Liver (tissue), 9 donors: Measurements from ENCODE around the gene DBP. TPM values are rescaled to one million over a fixed set of nuclear protein-coding genes. Genes with fewer than 3 reads are reported as not detected.

Source experiments
- DNase-seq: peaks from one replicate; pipeline ENCODE4 v3.0.0-alpha.2; 2017; ENCODE audit warnings: low spot score
- H3K27ac ChIP-seq, 2 donors: one replicate each; pipeline ENCODE4 v1.7.0; 2013; ENCODE audit warnings: inconsistent platforms in 2 of 2, low read length in 2 of 2, control low read depth in 1 of 2, low read depth in 1 of 2, mild to moderate bottlenecking in 1 of 2
- H3K27me3 ChIP-seq, 4 donors: one replicate each; pipeline versions ENCODE4 v1.6.1 to v1.7.0; 2013; ENCODE audit warnings: low read length in 3 of 4, inconsistent platforms in 1 of 4, mild to moderate bottlenecking in 1 of 4, moderate library complexity in 1 of 4; ENCODE audit not compliant: control insufficient read depth in 4 of 4, insufficient read depth in 4 of 4
- H3K36me3 ChIP-seq, 4 donors: one replicate each; pipeline versions ENCODE4 v1.6.1 to v1.7.0; 2013; ENCODE audit warnings: low read length in 3 of 4, mild to moderate bottlenecking in 3 of 4, low read depth in 1 of 4, moderate library complexity in 1 of 4; ENCODE audit not compliant: control insufficient read depth in 4 of 4, insufficient read depth in 3 of 4
- H3K4me1 ChIP-seq, 4 donors: one replicate each; pipeline versions ENCODE4 v1.6.1 to v1.7.0; 2013; ENCODE audit warnings: low read length in 3 of 4, mild to moderate bottlenecking in 3 of 4, moderate library complexity in 1 of 4; ENCODE audit not compliant: control insufficient read depth in 4 of 4, insufficient read depth in 4 of 4
- H3K4me3 ChIP-seq, 3 donors: one replicate each; pipeline versions ENCODE4 v1.6.1 to v1.7.0; 2013; ENCODE audit warnings: low read length in 3 of 3, control low read depth in 1 of 3, low read depth in 1 of 3, mild to moderate bottlenecking in 1 of 3
- H3K9ac ChIP-seq, 2 donors: one replicate each; pipeline ENCODE4 v1.7.0; 2013; ENCODE audit warnings: low read length in 2 of 2, mild to moderate bottlenecking in 2 of 2, moderate library complexity in 2 of 2, control low read depth in 1 of 2, low read depth in 1 of 2
- H3K9me3 ChIP-seq, 4 donors: one replicate each; pipeline versions ENCODE4 v1.6.1 to v1.7.0; 2013; ENCODE audit warnings: low read length in 3 of 4; ENCODE audit not compliant: control insufficient read depth in 4 of 4
- EGR1 ChIP-seq, 2 donors: IDR thresholded peaks; 2 replicates each; pipeline ENCODE4 v1.6.1; 2016 to 2018; ENCODE audit warnings: antibody characterized with exemption in 2 of 2, low read depth in 2 of 2
- FOXA1 ChIP-seq: IDR thresholded peaks from 2 replicates; pipeline ENCODE4 v1.6.1; 2016; ENCODE audit warnings: antibody characterized with exemption
- FOXA2 ChIP-seq: IDR thresholded peaks from 2 replicates; pipeline ENCODE4 v1.6.1; 2016; ENCODE audit warnings: antibody characterized with exemption
- GABPA ChIP-seq, 2 donors: IDR thresholded peaks in 1 of 2; conservative IDR thresholded peaks in 1 of 2; 2 replicates each; pipeline ENCODE4 v1.6.1; 2016; ENCODE audit warnings: antibody characterized with exemption in 2 of 2, mild to moderate bottlenecking in 1 of 2, moderate library complexity in 1 of 2
- HNF4A ChIP-seq, 2 donors: conservative IDR thresholded peaks; 2 replicates each; pipeline ENCODE4 v1.6.1; 2016; ENCODE audit warnings: antibody characterized with exemption in 2 of 2, mild to moderate bottlenecking in 2 of 2
- HNF4G ChIP-seq: IDR thresholded peaks from 2 replicates; pipeline ENCODE4 v1.6.1; 2016; ENCODE audit warnings: antibody characterized with exemption
- JUND ChIP-seq, 2 donors: IDR thresholded peaks; 2 replicates each; pipeline ENCODE4 v1.6.1; 2016; ENCODE audit warnings: antibody characterized with exemption in 2 of 2
- RAD21 ChIP-seq, 2 donors: IDR thresholded peaks; 2 replicates each; pipeline ENCODE4 v1.6.1; 2016; ENCODE audit warnings: antibody characterized with exemption in 2 of 2, mild to moderate bottlenecking in 2 of 2
- RXRA ChIP-seq, 2 donors: IDR thresholded peaks; 2 replicates each; pipeline ENCODE4 v1.6.1; 2017 to 2018; ENCODE audit warnings: antibody characterized with exemption in 2 of 2, mild to moderate bottlenecking in 1 of 2
- SP1 ChIP-seq: IDR thresholded peaks from 2 replicates; pipeline ENCODE4 v1.6.1; 2018; ENCODE audit warnings: antibody characterized with exemption, mild to moderate bottlenecking
- TAF1 ChIP-seq: conservative IDR thresholded peaks from 2 replicates; pipeline ENCODE4 v1.6.1; 2016; ENCODE audit warnings: antibody characterized with exemption, mild to moderate bottlenecking
- YY1 ChIP-seq: IDR thresholded peaks from 2 replicates; pipeline ENCODE4 v1.6.1; 2016; ENCODE audit warnings: antibody characterized with exemption, mild to moderate bottlenecking
- WGBS: extraction: QIAGEN DNeasy Blood & Tissue Kit; methylation state at CpG from one replicate; pipeline ENCODE4 v1.1.7; 2013; 5-methylcytosine and 5-hydroxymethylcytosine counted together
- polyA plus RNA-seq, 2 donors: library from polyadenylated mRNA; stranded (reverse) in 1 of 2; unstranded in 1 of 2; fragments of 200-250 nt in 1 of 2; fragments of >200 nt in 1 of 2; fragmentation: Nextera tagmentation in 1 of 2; extraction: Ambion mirVana in 1 of 2; gene quantifications; one replicate each; pipeline versions ENCODE4 v1.2.1 to v1.2.3, GENCODE V29; 2013 to 2015
- total RNA-seq, 2 donors: library from RNA; depleted of rRNA; stranded (reverse); fragments of >200 nt; gene quantifications; one replicate each; pipeline ENCODE4 v1.2.3, GENCODE V29; 2014
- TF ChIP-seq, protein P1 (sequence below): IDR thresholded peaks from 2 replicates; pipeline ENCODE4 v1.6.1; 2016; ENCODE audit warnings: antibody characterized with exemption, mild to moderate bottlenecking
- TF ChIP-seq, protein P2 (sequence below): IDR thresholded peaks from 2 replicates; pipeline ENCODE4 v1.6.1; 2016; ENCODE audit warnings: antibody characterized with exemption
- TF ChIP-seq, protein P3 (sequence below): IDR thresholded peaks from 2 replicates; pipeline ENCODE4 v1.6.1; 2016; ENCODE audit warnings: antibody characterized with exemption
- TF ChIP-seq, protein P4 (sequence below): IDR thresholded peaks from 2 replicates; pipeline ENCODE4 v1.6.1; 2016; ENCODE audit warnings: antibody characterized with exemption
- donor health status: healthy.
- donor health status: healthy.
- donor health status: healthy.
- donor health status: healthy.
- donor health status: healthy.

The DBP gene
- total and polyA plus RNA-seq, 4 donors = 1.2 to 4.5 (median 1.8) TPM

DNA sequence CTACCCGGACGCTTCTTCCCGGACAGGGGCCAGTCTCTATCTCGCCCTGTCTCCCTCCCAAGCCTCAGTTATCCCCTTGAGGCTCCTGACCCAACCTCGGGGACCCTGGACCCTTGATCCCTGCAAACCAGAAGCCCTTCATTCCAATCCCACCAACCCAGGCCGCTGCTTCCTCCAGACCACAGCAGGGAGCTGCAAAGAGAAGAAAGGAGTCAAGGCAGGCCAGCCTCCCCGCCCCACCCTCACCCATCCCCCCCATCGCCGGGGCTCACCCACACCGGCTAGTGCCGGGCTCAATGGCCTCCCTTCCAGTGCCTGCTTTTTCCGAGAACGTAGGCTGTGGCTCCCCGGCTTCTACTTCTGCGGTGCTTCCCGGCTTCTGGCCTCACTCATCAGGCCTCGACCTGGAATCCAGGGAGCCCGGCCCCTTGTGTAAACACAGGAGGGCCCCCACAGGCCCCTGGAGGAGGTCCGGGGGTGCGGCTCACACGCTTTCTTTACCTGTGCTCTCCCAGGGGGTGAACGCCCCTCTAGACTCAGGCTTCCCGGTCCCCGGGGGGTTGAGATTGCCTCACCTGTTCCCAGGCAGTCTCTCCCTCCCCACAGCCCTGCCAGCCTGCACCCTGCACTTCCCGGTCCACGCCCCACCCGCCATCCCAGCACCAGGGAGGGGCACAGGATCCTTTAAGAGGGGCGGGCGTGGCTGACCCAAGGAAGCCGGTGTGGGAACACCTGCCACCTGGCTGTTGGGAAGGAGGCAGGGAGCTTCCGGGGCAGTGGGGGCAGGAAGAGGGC lies 22.5 kb downstream of the DBP start, which contains the start of gene FAM83E:
Gene FAM83E (minus strand): TSS at position 641 of the 795 bp plus-strand sequence. CDS start 1,704 bp downstream, outside the sequence.
- 70% methylated on average over 31 of the region's 31 CpGs for WGBS
- H3K27me3 ChIP-seq = no peaks in the 10 kb centered on the region
- H3K27ac ChIP-seq = peak within 1 kb of the TSS in 1 of 2 donors; percentile 53
- TF ChIP-seq SP1 = no peak
- TF ChIP-seq TAF1 = no peak
- no peak for TF ChIP-seq FOXA2
- no peak for TF ChIP-seq YY1
- TF ChIP-seq EGR1 (IDR thresholded peaks at IDR 0.05; ENCODE audit: low read depth in 2 of 2) = no peak
- no peaks in the 10 kb centered on the region for H3K9me3 ChIP-seq
- DNase-seq = no peak
- H3K4me1 ChIP-seq = peaks cover 8 to 37% (median 24%) of the 10 kb centered on the region in 4 donors
- peaks cover 15 to 27% (median 18%) of the 10 kb centered on the region in 4 donors for H3K36me3 ChIP-seq
- no peak within 1 kb of the TSS for H3K4me3 ChIP-seq
- no peak within 1 kb of the TSS for H3K9ac ChIP-seq

DNA sequence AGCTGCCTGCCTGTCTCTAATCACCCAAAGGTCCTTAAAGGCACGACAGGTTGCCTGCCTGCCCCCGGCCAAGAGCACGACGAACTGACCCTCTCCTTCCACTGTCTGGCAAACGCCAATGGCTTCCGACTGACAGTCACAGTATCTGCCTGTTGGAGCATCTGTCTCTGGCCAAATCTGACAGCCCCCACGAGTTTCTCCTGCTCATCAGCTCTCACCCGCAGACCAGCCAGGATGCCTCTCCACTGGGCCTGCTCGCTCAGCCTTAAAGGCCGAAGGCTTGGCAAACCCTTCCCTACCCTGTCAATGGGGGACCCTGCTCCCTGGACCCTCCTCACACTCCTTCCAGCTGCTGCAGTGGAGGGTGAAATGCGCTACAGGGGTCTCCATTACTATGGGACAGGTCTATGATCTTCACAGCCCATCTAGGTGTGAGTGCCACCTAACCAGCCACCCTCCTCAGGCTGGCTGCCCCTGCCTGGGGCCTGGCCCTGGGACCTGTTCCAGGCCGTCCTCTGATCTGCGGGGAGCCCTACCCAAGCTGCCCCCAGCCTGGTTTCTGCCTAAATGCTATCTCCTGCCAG lies 23.2 kb downstream of the DBP start:
- Histone ChIP-seq H3K27me3 (no peaks in the 10 kb centered on the region), H3K36me3 (peaks cover 15 to 27% (median 18%) of the 10 kb centered on the region in 4 donors), H3K4me1 (peaks cover 8 to 35% (median 23%) of the 10 kb centered on the region in 4 donors), H3K27ac (peak overlapping the region in 1 of 2 donors; percentile 53), H3K9ac (no peak overlapping the region), H3K4me3 (no peak overlapping the region), H3K9me3 (no peaks in the 10 kb centered on the region)
- TF ChIP-seq JUND (IDR thresholded peaks at IDR 0.05) (no peak), FOXA1 (no peak), YY1 (no peak), HNF4A (conservative IDR thresholded peaks at IDR 0.05) (no peak), RXRA (IDR thresholded peaks at IDR 0.05) (no peak), FOXA2 (no peak), RAD21 (IDR thresholded peaks at IDR 0.05) (no peak), SP1 (no peak), GABPA (IDR thresholded peaks at IDR 0.05 in 1 of 2, conservative IDR thresholded peaks at IDR 0.05 in 1 of 2) (no peak), HNF4G (no peak), EGR1 (IDR thresholded peaks at IDR 0.05; ENCODE audit: low read depth in 2 of 2) (no peak)
- TF ChIP-seq, protein P1, sequence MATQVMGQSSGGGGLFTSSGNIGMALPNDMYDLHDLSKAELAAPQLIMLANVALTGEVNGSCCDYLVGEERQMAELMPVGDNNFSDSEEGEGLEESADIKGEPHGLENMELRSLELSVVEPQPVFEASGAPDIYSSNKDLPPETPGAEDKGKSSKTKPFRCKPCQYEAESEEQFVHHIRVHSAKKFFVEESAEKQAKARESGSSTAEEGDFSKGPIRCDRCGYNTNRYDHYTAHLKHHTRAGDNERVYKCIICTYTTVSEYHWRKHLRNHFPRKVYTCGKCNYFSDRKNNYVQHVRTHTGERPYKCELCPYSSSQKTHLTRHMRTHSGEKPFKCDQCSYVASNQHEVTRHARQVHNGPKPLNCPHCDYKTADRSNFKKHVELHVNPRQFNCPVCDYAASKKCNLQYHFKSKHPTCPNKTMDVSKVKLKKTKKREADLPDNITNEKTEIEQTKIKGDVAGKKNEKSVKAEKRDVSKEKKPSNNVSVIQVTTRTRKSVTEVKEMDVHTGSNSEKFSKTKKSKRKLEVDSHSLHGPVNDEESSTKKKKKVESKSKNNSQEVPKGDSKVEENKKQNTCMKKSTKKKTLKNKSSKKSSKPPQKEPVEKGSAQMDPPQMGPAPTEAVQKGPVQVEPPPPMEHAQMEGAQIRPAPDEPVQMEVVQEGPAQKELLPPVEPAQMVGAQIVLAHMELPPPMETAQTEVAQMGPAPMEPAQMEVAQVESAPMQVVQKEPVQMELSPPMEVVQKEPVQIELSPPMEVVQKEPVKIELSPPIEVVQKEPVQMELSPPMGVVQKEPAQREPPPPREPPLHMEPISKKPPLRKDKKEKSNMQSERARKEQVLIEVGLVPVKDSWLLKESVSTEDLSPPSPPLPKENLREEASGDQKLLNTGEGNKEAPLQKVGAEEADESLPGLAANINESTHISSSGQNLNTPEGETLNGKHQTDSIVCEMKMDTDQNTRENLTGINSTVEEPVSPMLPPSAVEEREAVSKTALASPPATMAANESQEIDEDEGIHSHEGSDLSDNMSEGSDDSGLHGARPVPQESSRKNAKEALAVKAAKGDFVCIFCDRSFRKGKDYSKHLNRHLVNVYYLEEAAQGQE = no peak
- TF ChIP-seq, protein P2, sequence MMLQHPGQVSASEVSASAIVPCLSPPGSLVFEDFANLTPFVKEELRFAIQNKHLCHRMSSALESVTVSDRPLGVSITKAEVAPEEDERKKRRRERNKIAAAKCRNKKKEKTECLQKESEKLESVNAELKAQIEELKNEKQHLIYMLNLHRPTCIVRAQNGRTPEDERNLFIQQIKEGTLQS = no peak
- TF ChIP-seq, protein P3, sequence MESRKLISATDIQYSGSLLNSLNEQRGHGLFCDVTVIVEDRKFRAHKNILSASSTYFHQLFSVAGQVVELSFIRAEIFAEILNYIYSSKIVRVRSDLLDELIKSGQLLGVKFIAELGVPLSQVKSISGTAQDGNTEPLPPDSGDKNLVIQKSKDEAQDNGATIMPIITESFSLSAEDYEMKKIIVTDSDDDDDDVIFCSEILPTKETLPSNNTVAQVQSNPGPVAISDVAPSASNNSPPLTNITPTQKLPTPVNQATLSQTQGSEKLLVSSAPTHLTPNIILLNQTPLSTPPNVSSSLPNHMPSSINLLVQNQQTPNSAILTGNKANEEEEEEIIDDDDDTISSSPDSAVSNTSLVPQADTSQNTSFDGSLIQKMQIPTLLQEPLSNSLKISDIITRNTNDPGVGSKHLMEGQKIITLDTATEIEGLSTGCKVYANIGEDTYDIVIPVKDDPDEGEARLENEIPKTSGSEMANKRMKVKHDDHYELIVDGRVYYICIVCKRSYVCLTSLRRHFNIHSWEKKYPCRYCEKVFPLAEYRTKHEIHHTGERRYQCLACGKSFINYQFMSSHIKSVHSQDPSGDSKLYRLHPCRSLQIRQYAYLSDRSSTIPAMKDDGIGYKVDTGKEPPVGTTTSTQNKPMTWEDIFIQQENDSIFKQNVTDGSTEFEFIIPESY = no peak
- TF ChIP-seq, protein P4, sequence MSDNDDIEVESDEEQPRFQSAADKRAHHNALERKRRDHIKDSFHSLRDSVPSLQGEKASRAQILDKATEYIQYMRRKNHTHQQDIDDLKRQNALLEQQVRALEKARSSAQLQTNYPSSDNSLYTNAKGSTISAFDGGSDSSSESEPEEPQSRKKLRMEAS = no peak
- DNase-seq = no peak
- 74% methylated on average over 13 of the region's 13 CpGs for WGBS
